Measurements from ENCODE around the gene SSMEM1. TPM values are rescaled to one million over a fixed set of nuclear protein-coding genes. Genes with fewer than 3 reads are reported as not detected.
"Not testable (repeated sequence)": the region's sequence is repeated elsewhere in the genome, so short reads cannot be mapped to it uniquely, and the experiment has no call there.

SSMEM1 gene
- total RNA-seq, 4 donors from 2014 or later: not detected

DNA sequence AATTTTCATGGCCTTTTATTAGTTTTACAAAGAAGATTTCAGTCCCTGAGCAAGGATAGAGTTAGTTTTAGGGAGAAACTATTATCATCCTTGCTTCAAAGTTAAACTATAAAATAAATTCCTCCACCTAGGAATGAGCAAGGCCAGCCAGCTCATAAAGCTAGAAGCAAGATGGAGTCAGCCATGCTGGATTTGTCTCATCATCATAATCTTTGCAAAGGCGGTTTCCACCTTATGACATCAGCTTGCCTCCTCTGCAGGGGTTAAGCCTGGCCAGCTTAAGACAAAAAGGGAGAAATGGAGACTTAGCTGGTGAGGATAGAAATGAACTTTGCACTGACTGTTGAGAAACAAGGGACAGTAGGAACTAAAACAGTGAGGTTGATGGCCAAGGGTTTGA is 18.7 kb downstream of the SSMEM1 start:
- no peak for TF ChIP-seq POLR2A (IDR thresholded peaks at IDR 0.05)
- TF ChIP-seq, protein P1, sequence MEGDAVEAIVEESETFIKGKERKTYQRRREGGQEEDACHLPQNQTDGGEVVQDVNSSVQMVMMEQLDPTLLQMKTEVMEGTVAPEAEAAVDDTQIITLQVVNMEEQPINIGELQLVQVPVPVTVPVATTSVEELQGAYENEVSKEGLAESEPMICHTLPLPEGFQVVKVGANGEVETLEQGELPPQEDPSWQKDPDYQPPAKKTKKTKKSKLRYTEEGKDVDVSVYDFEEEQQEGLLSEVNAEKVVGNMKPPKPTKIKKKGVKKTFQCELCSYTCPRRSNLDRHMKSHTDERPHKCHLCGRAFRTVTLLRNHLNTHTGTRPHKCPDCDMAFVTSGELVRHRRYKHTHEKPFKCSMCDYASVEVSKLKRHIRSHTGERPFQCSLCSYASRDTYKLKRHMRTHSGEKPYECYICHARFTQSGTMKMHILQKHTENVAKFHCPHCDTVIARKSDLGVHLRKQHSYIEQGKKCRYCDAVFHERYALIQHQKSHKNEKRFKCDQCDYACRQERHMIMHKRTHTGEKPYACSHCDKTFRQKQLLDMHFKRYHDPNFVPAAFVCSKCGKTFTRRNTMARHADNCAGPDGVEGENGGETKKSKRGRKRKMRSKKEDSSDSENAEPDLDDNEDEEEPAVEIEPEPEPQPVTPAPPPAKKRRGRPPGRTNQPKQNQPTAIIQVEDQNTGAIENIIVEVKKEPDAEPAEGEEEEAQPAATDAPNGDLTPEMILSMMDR (IDR thresholded peaks at IDR 0.05): no peak

DNA sequence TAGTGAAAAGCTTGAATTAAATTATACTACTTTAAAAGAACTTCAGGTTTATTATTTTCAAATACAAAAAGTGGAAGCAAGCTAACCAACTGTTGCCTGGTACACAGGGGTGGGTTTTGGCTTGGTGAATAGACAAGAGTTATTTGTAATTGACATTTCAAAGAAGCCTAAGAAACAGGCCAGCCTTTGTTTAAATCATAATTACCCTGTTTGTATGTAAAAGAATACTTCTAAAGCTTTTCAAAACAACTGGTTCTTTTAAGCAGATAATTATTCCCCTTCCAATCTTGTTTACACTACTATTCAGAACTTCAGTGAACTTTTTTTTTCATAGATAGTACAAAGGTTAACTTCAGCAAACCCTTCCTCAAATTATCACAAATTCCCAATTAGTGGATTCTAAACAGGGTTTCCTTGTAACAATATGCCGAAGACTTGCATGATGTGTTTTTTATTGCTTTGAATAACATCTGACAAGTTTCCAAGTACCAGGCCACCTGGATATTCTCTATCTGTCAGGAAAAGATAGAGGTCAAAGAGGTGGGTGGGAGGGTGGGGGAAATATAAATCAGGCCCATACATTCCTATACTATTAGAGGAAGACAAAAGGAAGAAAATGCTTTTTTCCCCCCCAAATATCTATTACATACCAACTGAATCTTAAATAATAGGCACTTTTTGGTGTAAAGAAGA is 20.4 kb downstream of the SSMEM1 start:
- Histone ChIP-seq H3K36me3 (no peaks in the 10 kb centered on the region), H3K27me3 (no peaks in the 10 kb centered on the region), H3K9me3 (no peaks in the 10 kb centered on the region), H3K4me1 (peaks cover 0 to 10% of the 10 kb centered on the region in 2 donors), H3K4me3 (replicated peaks in 1 of 3) (no peak overlapping the region), H3K27ac (no peak overlapping the region)
- intact Hi-C loops (cut with DNase I): no loop called here
- WGBS, 2 donors: 63 to 64% methylated on average over 1 of the region's 1 CpG
- no peak for TF ChIP-seq POLR2A (IDR thresholded peaks at IDR 0.05)
- TF ChIP-seq, protein P1 (IDR thresholded peaks at IDR 0.05): no peak
- DNase-seq: no peak

More for the DNA sequence above, 18.7 kb downstream of the SSMEM1 start:
- DNase-seq: no peak
- 96 to 97% methylated on average over 1 of the region's 1 CpG for WGBS, 2 donors
- H3K4me1 ChIP-seq: peaks cover 0 to 10% of the 10 kb centered on the region in 2 donors
- no peaks in the 10 kb centered on the region for H3K9me3 ChIP-seq
- intact Hi-C loops (cut with DNase I): no loop called here
- no peaks in the 10 kb centered on the region for H3K27me3 ChIP-seq
- H3K36me3 ChIP-seq: no peaks in the 10 kb centered on the region
- no peak overlapping the region for H3K4me3 ChIP-seq (replicated peaks in 1 of 3)
- H3K27ac ChIP-seq: no peak overlapping the region

DNA sequence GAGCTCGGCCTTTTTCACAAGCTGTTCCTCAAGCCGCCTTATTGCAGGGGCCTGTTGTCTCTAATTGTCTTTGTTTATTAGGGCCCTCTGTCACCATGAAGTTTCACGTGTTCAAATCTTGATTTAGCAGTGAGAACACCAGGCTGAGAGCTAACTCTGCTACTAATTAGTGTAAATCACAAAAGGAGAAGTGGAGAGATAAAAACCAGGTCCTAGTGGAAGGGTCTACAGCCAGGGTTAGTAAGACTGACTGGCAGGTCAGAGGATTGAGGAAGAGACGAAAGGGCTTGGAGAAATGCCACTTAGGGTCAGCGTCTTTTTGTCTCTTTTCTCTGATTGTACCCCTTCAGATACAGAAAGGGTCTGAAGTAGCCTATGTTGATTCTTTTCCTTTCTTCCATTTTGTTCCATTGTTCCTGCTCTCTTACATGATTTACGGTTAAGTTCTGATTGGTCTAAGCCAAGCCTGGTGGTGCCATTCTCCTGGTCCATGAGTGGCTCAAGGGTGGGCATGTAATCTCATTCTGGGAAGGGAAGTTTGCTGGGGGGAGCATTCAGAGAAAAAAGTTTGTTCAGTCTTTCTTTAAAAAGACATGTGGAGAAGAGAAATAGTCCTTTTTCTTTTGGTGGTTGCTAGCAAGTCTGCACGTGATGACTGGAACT is 21.3 kb downstream of the SSMEM1 start:
- WGBS, 2 donors: 88 to 89% methylated on average over 7 of the region's 7 CpGs

DNA sequence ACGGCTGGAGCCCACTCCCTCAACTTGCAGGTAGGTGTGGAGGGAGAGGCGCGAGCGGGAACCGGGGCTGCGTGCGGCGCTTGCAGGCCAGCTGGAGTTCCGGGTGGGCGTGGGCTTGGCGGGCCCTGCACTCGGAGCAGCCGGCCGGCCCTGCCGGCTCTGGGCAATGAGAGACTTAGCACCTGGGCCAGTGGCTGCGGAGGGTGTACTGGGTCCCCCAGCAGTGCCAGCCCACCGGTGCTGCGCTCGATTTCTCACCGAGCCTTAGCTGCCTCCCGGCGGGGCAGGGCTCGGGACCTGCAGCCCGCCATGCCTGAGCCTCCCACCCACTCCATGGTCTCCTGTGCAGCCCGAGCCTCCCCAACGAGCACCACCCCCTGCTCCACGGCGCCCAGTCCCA is 22.3 kb downstream of the SSMEM1 start:
- intact Hi-C loops (cut with DNase I); H3K27me3 ChIP-seq; H3K4me3 ChIP-seq (replicated peaks in 1 of 3); H3K27ac ChIP-seq; H3K4me1 ChIP-seq; DNase-seq; H3K9me3 ChIP-seq; H3K36me3 ChIP-seq: not testable (repeated sequence)
- 95 to 100% methylated on average over 1 to 12 of the region's 28 CpGs for WGBS, 2 donors

More for the DNA sequence above, 21.3 kb downstream of the SSMEM1 start:
- H3K36me3 ChIP-seq: no peaks in the 10 kb centered on the region
- no peak for TF ChIP-seq POLR2A (IDR thresholded peaks at IDR 0.05)
- TF ChIP-seq, protein P1 (IDR thresholded peaks at IDR 0.05): no peak
- intact Hi-C loops (cut with DNase I): no loop called here
- peaks cover 0 to 10% of the 10 kb centered on the region in 2 donors for H3K4me1 ChIP-seq
- H3K27me3 ChIP-seq: no peaks in the 10 kb centered on the region
- no peak overlapping the region for H3K27ac ChIP-seq
- no peak overlapping the region for H3K4me3 ChIP-seq (replicated peaks in 1 of 3)
- no peak for DNase-seq
- H3K9me3 ChIP-seq: no peaks in the 10 kb centered on the region

DNA sequence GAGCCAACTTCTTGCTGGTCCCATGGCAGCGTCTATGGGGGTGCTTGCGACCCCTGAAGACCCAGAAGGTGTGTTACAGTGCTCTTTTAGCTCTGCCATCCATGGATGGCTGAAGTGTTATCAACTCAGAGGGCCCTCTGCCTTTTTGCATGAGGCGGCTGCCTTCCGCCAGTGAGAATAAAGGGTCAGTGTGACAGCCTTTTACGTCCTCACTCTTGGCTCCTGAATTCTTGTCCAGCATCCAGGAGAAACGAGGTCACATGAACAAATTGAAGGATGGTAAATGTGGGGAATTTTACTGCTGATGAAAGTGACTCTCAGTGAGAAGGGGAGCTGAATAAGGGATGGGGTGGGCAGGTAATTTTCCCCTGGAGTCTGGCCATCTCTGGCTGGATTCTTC is 24.1 kb downstream of the SSMEM1 start:
- Histone ChIP-seq H3K36me3 (no peaks in the 10 kb centered on the region), H3K9me3 (no peaks in the 10 kb centered on the region), H3K27ac (no peak overlapping the region), H3K4me3 (replicated peaks in 1 of 3) (no peak overlapping the region), H3K4me1 (peaks cover 0 to 15% of the 10 kb centered on the region in 2 donors), H3K27me3 (no peaks in the 10 kb centered on the region)
- 84% methylated on average over 4 to 6 of the region's 6 CpGs for WGBS, 2 donors
- no peak for DNase-seq
- intact Hi-C loops (cut with DNase I): no loop called here
- TF ChIP-seq POLR2A (IDR thresholded peaks at IDR 0.05): no peak

DNA sequence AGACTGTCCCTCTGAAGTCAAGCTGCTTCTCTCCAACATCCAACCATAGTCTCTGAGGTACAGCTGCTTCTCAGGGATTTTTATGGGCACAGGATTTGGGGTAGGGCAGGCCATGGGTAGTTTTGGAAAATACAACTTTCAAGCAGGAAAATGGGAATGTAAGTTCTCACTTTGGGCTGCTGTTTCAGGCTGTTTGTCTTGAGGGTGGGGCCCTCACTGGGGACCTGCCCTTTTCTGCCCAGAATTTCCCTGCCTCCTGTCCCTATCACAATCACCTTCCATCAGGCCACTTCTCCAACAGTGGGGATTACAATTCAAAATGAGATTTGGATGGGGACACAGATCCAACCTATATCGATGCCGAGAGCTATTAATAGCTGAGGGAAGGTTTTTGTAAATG is 24.5 kb downstream of the SSMEM1 start:
- no peak for DNase-seq
- Histone ChIP-seq H3K9me3 (no peaks in the 10 kb centered on the region), H3K27me3 (no peaks in the 10 kb centered on the region), H3K4me1 (peaks cover 0 to 15% of the 10 kb centered on the region in 2 donors), H3K27ac (no peak overlapping the region), H3K36me3 (no peaks in the 10 kb centered on the region), H3K4me3 (replicated peaks in 1 of 3) (no peak overlapping the region)
- 78 to 91% methylated on average over 2 of the region's 2 CpGs for WGBS, 2 donors
- intact Hi-C loops (cut with DNase I): no loop called here
- TF ChIP-seq, protein P1 (IDR thresholded peaks at IDR 0.05): no peak
- TF ChIP-seq POLR2A (IDR thresholded peaks at IDR 0.05): no peak

Measured in thyroid gland (tissue), 4 donors.